Endodermal cell (in vitro differentiated cells): ENCODE results near the gene NOP53. TPM values are rescaled to one million over a fixed set of nuclear protein-coding genes. Genes with fewer than 3 reads are reported as not detected.
A peak's percentile ranks its signal among the peaks of the same experiment; 100 is the strongest.
"Not testable (repeated sequence)": the region's sequence is repeated elsewhere in the genome, so short reads cannot be mapped to it uniquely, and the experiment has no call there.

Source experiments
- DNase-seq: peaks from one replicate; pipeline ENCODE4 v3.0.0-alpha.2; 2017
- H3K27ac ChIP-seq: 2 replicates; pipeline ENCODE4 v1.5.1; 2013; ENCODE audit warnings: mild to moderate bottlenecking, low read depth, low read length, moderate library complexity
- H3K27me3 ChIP-seq: 2 replicates; pipeline ENCODE4 v1.6.1; 2013; ENCODE audit warnings: mild to moderate bottlenecking, low read length, moderate library complexity; ENCODE audit not compliant: insufficient read depth, control insufficient read depth, poor library complexity, severe bottlenecking
- H3K36me3 ChIP-seq: 2 replicates; pipeline ENCODE4 v1.7.0; 2013; ENCODE audit warnings: mild to moderate bottlenecking, low read length, moderate library complexity; ENCODE audit not compliant: control insufficient read depth, insufficient read depth
- H3K4me1 ChIP-seq: one replicate; pipeline ENCODE4 v1.7.0; 2013; ENCODE audit warnings: low read length; ENCODE audit not compliant: control insufficient read depth, insufficient read depth
- H3K4me3 ChIP-seq: 2 replicates; pipeline ENCODE4 v1.5.1; 2013; ENCODE audit warnings: mild to moderate bottlenecking, low read length, moderate library complexity
- H3K9ac ChIP-seq: 2 replicates; pipeline ENCODE4 v1.6.1; 2013; ENCODE audit warnings: mild to moderate bottlenecking, low read length, moderate library complexity; ENCODE audit not compliant: poor library complexity, severe bottlenecking; ENCODE audit errors: extremely low read depth
- H3K9me3 ChIP-seq: 2 replicates; pipeline ENCODE4 v1.6.1; 2013; ENCODE audit warnings: mild to moderate bottlenecking, low read length, moderate library complexity; ENCODE audit not compliant: control insufficient read depth
- H3K27ac Mint-ChIP-seq: 2 replicates; pipeline ENCODE4 v1.8.0; 2020; ENCODE audit warnings: mixed read lengths
- H3K27me3 Mint-ChIP-seq: 2 replicates; pipeline ENCODE4 v1.8.0; 2021; ENCODE audit warnings: mild to moderate bottlenecking, mixed read lengths; ENCODE audit not compliant: insufficient read depth
- H3K36me3 Mint-ChIP-seq: 2 replicates; pipeline ENCODE4 v1.8.0; 2020; ENCODE audit warnings: low read depth, mixed read lengths
- H3K4me1 Mint-ChIP-seq: 2 replicates; pipeline ENCODE4 v1.8.0; 2020; ENCODE audit warnings: mixed read lengths
- H3K4me3 Mint-ChIP-seq: 2 replicates; pipeline ENCODE4 v1.8.0; 2020; ENCODE audit warnings: mild to moderate bottlenecking, moderate library complexity, mixed read lengths
- H3K9me3 Mint-ChIP-seq: 2 replicates; pipeline ENCODE4 v1.8.0; 2020; ENCODE audit warnings: mild to moderate bottlenecking, mixed read lengths
- CTCF ChIP-seq: fragments of 200-600 bp; sonication (generic); conservative IDR thresholded peaks from 2 replicates; pipeline ENCODE4 v1.5.0; 2021; ENCODE audit warnings: antibody characterized with exemption, mild to moderate bottlenecking
- WGBS, 2 experiments: methylation state at CpG; one replicate each; pipeline versions ENCODE4 v1.1.5 to v1.1.7; 2013; ENCODE audit warnings: missing lambda C conversion rate in 2 of 2, mixed read lengths in 1 of 2; ENCODE audit not compliant: insufficient coverage in 1 of 2, insufficient read length in 1 of 2; 5-methylcytosine and 5-hydroxymethylcytosine counted together
- total RNA-seq, 2 donors: library from RNA; stranded (reverse); fragmentation: NEBNext Ultra II Directional in 1 of 2; extraction: Animal tissue kit (Norgen Biotek cat#: 25700) in 1 of 2; gene quantifications; 2 replicates in 1 of 2; 3 replicates in 1 of 2; pipeline ENCODE4 v1.2.1, GENCODE V29; 2021

NOP53 gene
- total RNA-seq, 2 donors from 2014 or later = 190 to 258 TPM

- no peaks in the 10 kb centered on the region for H3K9me3 Mint-ChIP-seq
- H3K27me3 ChIP-seq = no peaks in the 10 kb centered on the region
- peaks cover 1% of the 10 kb centered on the region for H3K36me3 Mint-ChIP-seq
- 96 to 98% methylated on average over 33 to 48 of the region's 48 CpGs for WGBS, 2 experiments
- no peak overlapping the region for H3K4me3 ChIP-seq
- H3K9me3 ChIP-seq = no peaks in the 10 kb centered on the region
- no peak overlapping the region for H3K27ac ChIP-seq
- TF ChIP-seq CTCF = no peak
- H3K4me3 Mint-ChIP-seq = no peak overlapping the region
- H3K4me1 ChIP-seq = no peaks in the 10 kb centered on the region
- peaks cover 4% of the 10 kb centered on the region for H3K27me3 Mint-ChIP-seq
- H3K4me1 Mint-ChIP-seq = peaks cover 9% of the 10 kb centered on the region
- H3K27ac Mint-ChIP-seq = no peak overlapping the region
- no peak overlapping the region for H3K9ac ChIP-seq
- DNase-seq = no peak
- no peaks in the 10 kb centered on the region for H3K36me3 ChIP-seq
Observed at GRCh38 chr19:47725759-47726401, 19.5 kb upstream of the NOP53 start.

- Histone ChIP-seq H3K27ac (no peak overlapping the region), H3K27me3 (no peaks in the 10 kb centered on the region), H3K4me3 (no peak overlapping the region), H3K9ac (no peak overlapping the region), H3K36me3 (no peaks in the 10 kb centered on the region), H3K4me1 (no peaks in the 10 kb centered on the region), H3K9me3 (no peaks in the 10 kb centered on the region)
- no peak for DNase-seq
- 82 to 99% methylated on average over 3 to 4 of the region's 4 CpGs for WGBS, 2 experiments
- Mint-ChIP-seq H3K36me3 (peaks cover 1% of the 10 kb centered on the region), H3K27ac (no peak overlapping the region), H3K4me3 (no peak overlapping the region), H3K4me1 (peaks cover 9% of the 10 kb centered on the region), H3K9me3 (no peaks in the 10 kb centered on the region), H3K27me3 (peaks cover 4% of the 10 kb centered on the region)
- TF ChIP-seq CTCF = no peak
Observed at GRCh38 chr19:47726467-47726866, 18.9 kb upstream of the NOP53 start.

GRCh38 chr19:47728295-47728694, 17.1 kb upstream of the NOP53 start:
- H3K4me3 Mint-ChIP-seq, H3K27ac Mint-ChIP-seq: not testable (repeated sequence)

GRCh38 chr19:47729468-47729798, 15.9 kb upstream of the NOP53 start:
- Mint-ChIP-seq H3K36me3 (peaks cover 1% of the 10 kb centered on the region), H3K9me3 (no peaks in the 10 kb centered on the region), H3K4me1 (peaks cover 9% of the 10 kb centered on the region), H3K4me3 (peak overlapping the region; percentile 66), H3K27me3 (peaks cover 4% of the 10 kb centered on the region), H3K27ac (peak overlapping the region; percentile 71)
- Histone ChIP-seq H3K9ac (peak overlapping the region; percentile 25), H3K9me3 (no peaks in the 10 kb centered on the region), H3K27me3 (no peaks in the 10 kb centered on the region), H3K27ac (no peak overlapping the region), H3K36me3 (no peaks in the 10 kb centered on the region), H3K4me1 (no peaks in the 10 kb centered on the region), H3K4me3 (peak overlapping the region; percentile 77)
- TF ChIP-seq CTCF = no peak
- peak; percentile 85 for DNase-seq
- WGBS, 2 experiments = 19 to 20% methylated on average over 7 to 8 of the region's 9 CpGs

More at GRCh38 chr19:47728295-47728694, 17.1 kb upstream of the NOP53 start:
- 89 to 100% methylated on average over 1 to 4 of the region's 4 CpGs for WGBS, 2 experiments
- H3K27me3 Mint-ChIP-seq, H3K9me3 ChIP-seq, H3K36me3 ChIP-seq, H3K36me3 Mint-ChIP-seq, H3K4me1 Mint-ChIP-seq, H3K4me3 ChIP-seq, H3K4me1 ChIP-seq, H3K27me3 ChIP-seq, H3K9me3 Mint-ChIP-seq, H3K27ac ChIP-seq, H3K9ac ChIP-seq, DNase-seq: not testable (repeated sequence)
